Measurements from ENCODE around the gene CSN2. TPM values are rescaled to one million over a fixed set of nuclear protein-coding genes. Genes with fewer than 3 reads are reported as not detected.

The CSN2 gene, protein sequence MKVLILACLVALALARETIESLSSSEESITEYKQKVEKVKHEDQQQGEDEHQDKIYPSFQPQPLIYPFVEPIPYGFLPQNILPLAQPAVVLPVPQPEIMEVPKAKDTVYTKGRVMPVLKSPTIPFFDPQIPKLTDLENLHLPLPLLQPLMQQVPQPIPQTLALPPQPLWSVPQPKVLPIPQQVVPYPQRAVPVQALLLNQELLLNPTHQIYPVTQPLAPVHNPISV
- total RNA-seq (not detected), polyA plus RNA-seq (ENCODE audit: insufficient read depth, low read depth, low replicate concordance) (not detected)
- long read RNA-seq, donor 1: 0 reads
- long read RNA-seq, donor 2: 0 reads

DNA sequence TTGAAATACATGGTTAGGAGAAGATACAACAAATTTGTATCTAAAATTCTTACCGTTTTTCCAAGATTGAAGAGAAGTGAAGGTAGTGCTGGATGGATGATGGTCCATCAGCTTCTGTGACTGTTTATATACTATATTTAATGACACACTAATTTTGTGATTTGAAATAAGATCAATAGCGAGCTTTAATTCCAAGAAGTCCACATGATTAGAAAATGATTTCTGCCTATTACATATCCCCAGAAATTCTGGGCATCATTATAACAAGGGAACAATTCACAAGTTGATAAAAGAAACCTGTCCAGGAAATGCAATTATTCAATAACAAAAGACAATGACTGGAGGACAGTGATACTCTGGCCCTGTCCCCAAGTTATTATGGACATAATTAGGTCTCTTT, at the start of gene CSN2:
TSS of gene CSN2 (minus strand) at position 101 of the 400 bp plus-strand sequence. CDS start 4,733 bp downstream, outside the sequence.
- Histone ChIP-seq H3K4me3 (no peak within 1 kb of the TSS), H3K36me3 (ENCODE audit: low read depth, missing control alignments) (no peaks in the 10 kb centered on the region), H3K27me3 (no peaks in the 10 kb centered on the region), H3K27ac (no peak within 1 kb of the TSS), H3K9me3 (no peaks in the 10 kb centered on the region), H3K4me1 (no peaks in the 10 kb centered on the region)
- 91 to 92% methylated on average over 2 of the region's 2 CpGs for WGBS, 2 donors
- no peak for DNase-seq
- no peak for TF ChIP-seq POLR2A (IDR thresholded peaks at IDR 0.05)
- TF ChIP-seq, protein P1, sequence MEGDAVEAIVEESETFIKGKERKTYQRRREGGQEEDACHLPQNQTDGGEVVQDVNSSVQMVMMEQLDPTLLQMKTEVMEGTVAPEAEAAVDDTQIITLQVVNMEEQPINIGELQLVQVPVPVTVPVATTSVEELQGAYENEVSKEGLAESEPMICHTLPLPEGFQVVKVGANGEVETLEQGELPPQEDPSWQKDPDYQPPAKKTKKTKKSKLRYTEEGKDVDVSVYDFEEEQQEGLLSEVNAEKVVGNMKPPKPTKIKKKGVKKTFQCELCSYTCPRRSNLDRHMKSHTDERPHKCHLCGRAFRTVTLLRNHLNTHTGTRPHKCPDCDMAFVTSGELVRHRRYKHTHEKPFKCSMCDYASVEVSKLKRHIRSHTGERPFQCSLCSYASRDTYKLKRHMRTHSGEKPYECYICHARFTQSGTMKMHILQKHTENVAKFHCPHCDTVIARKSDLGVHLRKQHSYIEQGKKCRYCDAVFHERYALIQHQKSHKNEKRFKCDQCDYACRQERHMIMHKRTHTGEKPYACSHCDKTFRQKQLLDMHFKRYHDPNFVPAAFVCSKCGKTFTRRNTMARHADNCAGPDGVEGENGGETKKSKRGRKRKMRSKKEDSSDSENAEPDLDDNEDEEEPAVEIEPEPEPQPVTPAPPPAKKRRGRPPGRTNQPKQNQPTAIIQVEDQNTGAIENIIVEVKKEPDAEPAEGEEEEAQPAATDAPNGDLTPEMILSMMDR (IDR thresholded peaks at IDR 0.05): no peak
- intact Hi-C loops (cut with DNase I; ENCODE audit: low total_unique reads): no loop called here

DNA sequence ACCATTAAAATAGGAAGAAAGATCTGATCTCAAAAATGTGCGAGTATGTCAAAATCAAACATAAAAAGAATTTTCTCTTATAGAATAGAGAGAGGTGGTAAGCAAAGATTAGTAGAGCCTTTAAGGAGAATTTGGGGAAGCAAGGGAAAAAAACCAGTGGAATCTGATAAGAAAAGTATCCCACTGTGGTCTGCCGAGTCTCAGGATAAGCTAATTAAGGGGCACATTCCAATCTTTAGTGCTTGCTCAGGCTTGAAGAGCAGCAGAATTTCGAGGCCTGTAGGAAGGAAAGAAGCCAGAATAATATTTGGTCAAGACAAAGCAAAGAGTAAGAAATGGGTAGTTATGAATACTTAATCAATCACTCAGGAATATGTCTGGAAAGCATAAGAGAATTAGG, 43.2 kb upstream of the CSN2 start:
- Histone ChIP-seq H3K9me3 (no peaks in the 10 kb centered on the region), H3K27me3 (no peaks in the 10 kb centered on the region), H3K36me3 (ENCODE audit: low read depth, missing control alignments) (no peaks in the 10 kb centered on the region), H3K4me3 (no peak overlapping the region), H3K4me1 (no peaks in the 10 kb centered on the region), H3K27ac (no peak overlapping the region)
- DNase-seq: no peak
- TF ChIP-seq, protein P1 (IDR thresholded peaks at IDR 0.05): no peak
- TF ChIP-seq POLR2A (IDR thresholded peaks at IDR 0.05): no peak
- 59 to 64% methylated on average over 3 of the region's 3 CpGs for WGBS, 2 donors
- intact Hi-C loops (cut with DNase I; ENCODE audit: low total_unique reads): no loop called here

DNA sequence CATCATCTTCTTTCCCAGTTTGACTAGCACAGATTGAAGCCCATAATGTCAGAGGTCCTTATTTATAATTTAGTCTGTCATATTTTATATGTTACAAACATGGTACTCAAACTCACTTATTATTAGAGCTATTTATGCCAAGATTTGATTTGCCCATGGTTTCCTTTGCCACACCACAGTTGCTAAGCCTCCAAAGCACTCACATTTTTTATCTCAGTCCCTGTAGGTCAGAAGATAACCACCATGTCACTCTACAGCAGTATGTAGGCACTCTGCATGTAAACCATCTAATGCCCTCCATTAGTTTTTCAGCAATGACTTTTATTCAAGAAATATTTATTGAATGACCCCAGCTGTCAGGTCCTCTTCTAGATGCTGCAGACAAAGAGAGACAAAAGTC, 37.0 kb upstream of the CSN2 start:
- H3K27me3 ChIP-seq: no peaks in the 10 kb centered on the region
- H3K27ac ChIP-seq: no peak overlapping the region
- DNase-seq: no peak
- no peaks in the 10 kb centered on the region for H3K36me3 ChIP-seq (ENCODE audit: low read depth, missing control alignments)
- H3K4me1 ChIP-seq: no peaks in the 10 kb centered on the region
- no peaks in the 10 kb centered on the region for H3K9me3 ChIP-seq
- TF ChIP-seq POLR2A (IDR thresholded peaks at IDR 0.05): no peak
- TF ChIP-seq, protein P1 (IDR thresholded peaks at IDR 0.05): no peak
- intact Hi-C loops (cut with DNase I; ENCODE audit: low total_unique reads): no loop called here
- no peak overlapping the region for H3K4me3 ChIP-seq

DNA sequence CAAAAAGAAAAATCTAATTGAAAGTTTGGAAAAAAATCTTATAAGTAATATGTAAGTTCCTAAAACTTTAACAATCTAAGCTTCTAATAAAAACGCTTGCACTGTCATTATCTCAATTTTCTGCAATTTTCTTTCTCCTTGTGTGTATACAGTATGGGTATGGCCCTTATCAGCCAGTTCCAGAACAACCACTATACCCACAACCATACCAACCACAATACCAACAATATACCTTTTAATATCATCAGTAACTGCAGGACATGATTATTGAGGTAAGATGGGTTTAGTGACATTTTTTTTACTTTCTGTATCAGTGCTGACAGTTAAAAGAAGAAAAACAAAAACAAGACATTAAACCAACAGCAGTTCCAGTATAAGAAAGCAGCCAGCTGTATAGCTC, 35.2 kb upstream of the CSN2 start:
- no peaks in the 10 kb centered on the region for H3K27me3 ChIP-seq
- no peak overlapping the region for H3K27ac ChIP-seq
- TF ChIP-seq, protein P1 (IDR thresholded peaks at IDR 0.05): no peak
- 85 to 88% methylated on average over 1 of the region's 1 CpG for WGBS, 2 donors
- intact Hi-C loops (cut with DNase I; ENCODE audit: low total_unique reads): no loop called here
- DNase-seq: no peak
- no peaks in the 10 kb centered on the region for H3K4me1 ChIP-seq
- no peaks in the 10 kb centered on the region for H3K36me3 ChIP-seq (ENCODE audit: low read depth, missing control alignments)
- H3K4me3 ChIP-seq: no peak overlapping the region
- H3K9me3 ChIP-seq: no peaks in the 10 kb centered on the region

DNA sequence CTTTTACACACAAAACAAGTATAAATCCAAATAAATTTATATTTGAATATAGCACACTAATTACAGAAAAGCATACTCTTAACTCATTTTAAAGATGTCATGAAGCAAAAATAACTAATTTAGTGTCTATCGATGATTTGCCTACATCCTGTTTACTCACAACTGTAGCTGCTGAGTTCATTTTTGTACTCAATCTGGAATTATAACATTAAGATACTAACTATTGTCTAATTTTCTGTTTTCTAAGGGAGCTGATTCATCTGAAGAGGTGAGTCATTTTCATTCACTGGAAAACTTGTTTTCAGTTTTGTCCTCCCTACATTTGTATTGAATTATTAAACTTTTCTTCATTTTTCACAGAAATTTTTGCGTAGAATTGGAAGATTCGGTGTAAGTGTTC, 33.9 kb upstream of the CSN2 start:
- Histone ChIP-seq H3K36me3 (ENCODE audit: low read depth, missing control alignments) (no peaks in the 10 kb centered on the region), H3K27ac (no peak overlapping the region), H3K9me3 (no peaks in the 10 kb centered on the region), H3K4me1 (no peaks in the 10 kb centered on the region), H3K4me3 (no peak overlapping the region), H3K27me3 (no peaks in the 10 kb centered on the region)
- DNase-seq: no peak
- no peak for TF ChIP-seq POLR2A (IDR thresholded peaks at IDR 0.05)
- TF ChIP-seq, protein P1 (IDR thresholded peaks at IDR 0.05): no peak
- WGBS, 2 donors: 91 to 96% methylated on average over 3 of the region's 3 CpGs
- intact Hi-C loops (cut with DNase I; ENCODE audit: low total_unique reads): no loop called here
